GM21737 (cell line): ENCODE measurements around the gene PLEKHH2.
"Not testable (repeated sequence)": the region's sequence is repeated elsewhere in the genome, so short reads cannot be mapped to it uniquely, and the experiment has no call there.

Experiments
- ATAC-seq: cut with Tn5 transposase; IDR thresholded peaks from one replicate; pipeline ENCODE4 v1.9.1; 2021; ENCODE audit warnings: mild to moderate bottlenecking, moderate library complexity; ENCODE audit not compliant: unreplicated experiment

The PLEKHH2 gene

GRCh38 chr2:43637030-43637803 is at the start of gene PLEKHH2:
TSS of gene PLEKHH2 (plus strand) at chr2:43637260. CDS start at chr2:43644674, 7,414 bp downstream.
- ATAC-seq: peak; percentile 100

GRCh38 chr2:43592443-43592842 is 44.6 kb upstream of the PLEKHH2 start:
- no peak for ATAC-seq

- no peak for ATAC-seq
These were observed 43.8 kb upstream of the PLEKHH2 start for GRCh38 chr2:43593254-43593653.

GRCh38 chr2:43594875-43595274 is 42.2 kb upstream of the PLEKHH2 start:
- ATAC-seq: no peak

- ATAC-seq: peak; percentile 98
These were observed 41.3 kb upstream of the PLEKHH2 start, which contains the start of gene THADA for GRCh38 chr2:43595603-43596412. TSS of gene THADA (minus strand) at chr2:43596038. CDS start at chr2:43592392, 3,646 bp downstream.

- ATAC-seq: not testable (repeated sequence)
These were observed 36.5 kb upstream of the PLEKHH2 start for GRCh38 chr2:43600596-43600995.

GRCh38 chr2:43604674-43605073 is 32.4 kb upstream of the PLEKHH2 start:
- ATAC-seq: no peak

- ATAC-seq: no peak
These were observed 31.9 kb upstream of the PLEKHH2 start for GRCh38 chr2:43605079-43605655.

- no peak for ATAC-seq
These were observed 31.2 kb upstream of the PLEKHH2 start for GRCh38 chr2:43605851-43606250.

GRCh38 chr2:43609290-43609918 is 27.7 kb upstream of the PLEKHH2 start:
- peak; percentile 59 for ATAC-seq

GRCh38 chr2:43610361-43610760 is 26.7 kb upstream of the PLEKHH2 start:
- ATAC-seq: no peak

GRCh38 chr2:43611987-43612894 is 24.8 kb upstream of the PLEKHH2 start:
- peak; percentile 84 for ATAC-seq

- no peak for ATAC-seq
These were observed 24.1 kb upstream of the PLEKHH2 start for GRCh38 chr2:43612944-43613343.

GRCh38 chr2:43616967-43617680 is 19.9 kb upstream of the PLEKHH2 start:
- no peak for ATAC-seq

- no peak for ATAC-seq
These were observed 17.5 kb upstream of the PLEKHH2 start for GRCh38 chr2:43619511-43619910.

- ATAC-seq: no peak
These were observed 14.1 kb upstream of the PLEKHH2 start for GRCh38 chr2:43622931-43623451.

- no peak for ATAC-seq
These were observed 5.3 kb upstream of the PLEKHH2 start for GRCh38 chr2:43631618-43632317.

GRCh38 chr2:43634604-43635306 is 2.3 kb upstream of the PLEKHH2 start:
- no peak for ATAC-seq
